Measurements from ENCODE around the gene FGGY.

Gene FGGY

GRCh38 chr1:59315529-59316463, 18.9 kb downstream of the FGGY start:
- DNase-seq (ENCODE audit: low spot score): no peak

- no peak for DNase-seq (ENCODE audit: low spot score)
Observed at GRCh38 chr1:59316497-59317128, 19.7 kb downstream of the FGGY start.

DNA sequence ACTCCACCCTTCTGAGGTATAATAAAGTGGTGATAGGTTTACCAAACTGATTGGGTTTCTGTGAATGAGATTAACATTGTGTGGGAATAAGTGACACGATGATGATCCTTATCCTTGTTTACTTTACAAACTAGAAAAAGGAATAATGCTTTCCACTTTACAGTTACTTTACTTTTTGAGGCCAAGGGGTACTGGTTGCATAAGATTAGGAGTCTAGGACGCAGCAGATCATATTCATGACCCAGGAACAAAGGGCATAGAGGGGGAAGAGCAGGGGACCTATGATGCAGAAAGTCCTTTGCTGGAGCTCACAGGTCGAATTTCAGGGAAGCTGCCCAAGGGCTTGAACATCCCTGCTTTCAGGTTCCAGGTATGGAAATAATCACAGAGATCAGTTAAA, 20.4 kb downstream of the FGGY start:
- DNase-seq (ENCODE audit: low spot score): no peak

DNA sequence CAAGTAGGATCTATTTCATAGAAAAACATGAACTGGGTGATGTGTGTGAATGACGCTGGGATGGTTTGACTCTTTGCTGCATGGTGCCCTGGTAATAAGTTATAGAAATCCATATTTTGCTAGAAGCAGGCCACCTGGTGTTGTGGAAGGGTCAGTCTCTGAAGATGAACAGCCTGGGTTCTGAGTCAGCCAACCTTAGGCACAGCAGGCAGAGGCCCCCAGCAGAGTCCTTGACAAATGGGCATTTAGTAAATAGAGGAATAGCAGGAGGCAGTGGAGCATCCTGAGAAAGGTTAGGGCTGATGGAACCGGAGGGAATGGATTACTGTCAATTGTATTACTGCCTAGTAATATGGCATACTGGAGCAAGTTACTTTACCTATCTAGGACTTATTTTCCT, 20.9 kb downstream of the FGGY start:
- no peak for DNase-seq (ENCODE audit: low spot score)

GRCh38 chr1:59318271-59318860, 21.5 kb downstream of the FGGY start:
- no peak for DNase-seq (ENCODE audit: low spot score)

- DNase-seq (ENCODE audit: low spot score): no peak
Observed at GRCh38 chr1:59322394-59322793, 25.5 kb downstream of the FGGY start.

DNA sequence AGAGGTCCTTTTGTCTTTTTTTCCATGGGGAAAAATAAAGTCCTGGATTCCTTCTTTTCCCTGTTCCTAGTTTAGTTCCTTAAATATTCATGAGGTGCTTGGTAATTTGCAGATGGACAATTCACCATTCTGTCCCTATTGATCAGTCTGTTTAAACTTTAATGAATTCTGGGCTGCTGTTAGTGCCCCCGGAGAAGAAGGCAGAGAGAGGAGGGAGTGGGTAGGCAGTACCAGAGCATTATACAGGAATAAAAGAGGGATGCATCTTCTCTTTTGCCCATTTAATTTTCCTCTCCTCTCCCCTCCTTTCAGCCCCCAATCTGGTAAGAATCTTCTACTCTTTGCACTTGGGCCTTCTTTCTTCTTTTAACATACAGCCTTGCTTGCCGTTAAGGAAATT, 25.9 kb downstream of the FGGY start:
- DNase-seq (ENCODE audit: low spot score): no peak

- no peak for DNase-seq (ENCODE audit: low spot score)
Observed at GRCh38 chr1:59323879-59324278, 27.0 kb downstream of the FGGY start.

GRCh38 chr1:59328353-59328752, 31.5 kb downstream of the FGGY start:
- no peak for DNase-seq (ENCODE audit: low spot score)

GRCh38 chr1:59329412-59330053, 32.6 kb downstream of the FGGY start:
- DNase-seq (ENCODE audit: low spot score): no peak

GRCh38 chr1:59331686-59332620, 35.1 kb downstream of the FGGY start:
- no peak for DNase-seq (ENCODE audit: low spot score)

- no peak for DNase-seq (ENCODE audit: low spot score)
Observed at GRCh38 chr1:59332983-59333382, 36.1 kb downstream of the FGGY start.

- DNase-seq (ENCODE audit: low spot score): no peak
Observed at GRCh38 chr1:59333626-59334277, 36.9 kb downstream of the FGGY start.

DNA sequence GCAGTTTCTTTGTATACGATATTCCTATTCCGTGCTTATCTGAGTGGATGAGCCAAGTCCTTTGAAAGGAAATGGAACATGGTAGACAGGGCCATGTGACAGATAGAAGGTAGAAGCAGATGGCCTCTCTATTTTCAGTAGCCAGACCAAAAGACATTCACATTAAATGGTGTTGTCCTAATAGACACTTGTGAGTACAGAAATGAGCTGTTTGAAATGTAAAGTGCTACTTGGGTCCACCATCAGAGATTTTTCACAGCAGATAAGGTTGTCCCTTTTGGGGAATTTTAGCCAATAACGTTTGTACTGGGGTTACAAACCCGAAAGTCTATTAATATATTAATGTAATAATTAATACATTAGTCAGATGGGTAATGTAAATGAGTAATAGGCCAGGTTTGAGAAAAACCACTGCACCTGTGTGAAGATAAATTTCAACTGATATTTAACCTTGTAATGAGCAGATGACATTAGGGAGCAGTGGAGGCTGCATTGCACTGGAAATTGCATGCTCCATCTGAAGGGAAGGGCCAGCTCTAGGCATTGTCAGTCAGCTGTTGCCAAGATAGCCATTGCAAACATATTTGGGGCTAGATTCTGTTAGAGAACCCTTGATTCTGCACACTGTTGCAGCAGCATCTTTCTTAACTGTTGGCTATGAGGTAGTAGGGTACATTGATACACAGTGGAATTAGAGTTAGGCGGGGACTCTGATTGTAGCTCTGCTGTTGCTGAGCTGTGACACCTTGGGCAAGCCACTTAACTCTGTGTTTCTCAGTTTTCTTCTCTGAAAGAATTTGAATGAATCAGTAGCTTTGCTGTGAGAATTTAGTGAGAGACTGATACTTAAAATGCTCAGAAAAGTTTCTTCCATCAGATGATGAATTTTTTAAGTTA, 43.8 kb downstream of the FGGY start:
- DNase-seq (ENCODE audit: low spot score): no peak

DNA sequence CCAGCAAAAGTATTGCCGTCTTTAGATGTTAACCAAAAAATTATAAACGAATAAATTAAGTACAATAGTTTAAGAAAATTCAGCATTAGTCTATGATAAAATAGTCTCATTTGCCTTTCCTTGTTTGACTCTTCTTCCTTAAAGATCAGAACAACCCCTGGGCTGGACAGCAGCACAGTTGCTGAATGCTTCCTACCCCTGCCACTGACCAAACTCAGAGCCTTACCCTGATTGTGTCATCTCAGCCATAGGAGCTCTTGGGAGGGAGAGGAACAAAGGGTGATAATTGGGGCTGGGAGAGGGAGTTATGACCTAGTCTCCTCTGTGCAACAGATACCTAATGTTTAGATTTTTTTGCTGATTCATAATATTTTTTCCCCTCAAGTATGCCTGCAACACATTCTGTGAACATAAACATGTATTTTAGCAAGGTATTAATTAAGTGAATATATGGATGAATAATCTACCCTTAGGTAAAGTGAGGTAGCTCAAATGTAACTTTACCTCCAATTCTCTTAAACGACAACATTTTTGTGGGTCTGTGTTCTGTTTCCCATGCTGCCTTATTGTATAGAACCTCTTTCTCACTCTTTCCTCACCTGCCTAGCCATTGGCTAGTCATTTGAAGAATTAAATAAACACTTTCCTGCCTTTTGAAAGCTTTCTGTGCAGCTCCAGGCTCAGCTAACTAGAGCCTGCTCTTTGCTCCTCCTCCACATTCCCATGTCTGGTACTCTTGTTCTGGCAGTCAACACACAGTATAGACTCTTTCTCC, 46.1 kb downstream of the FGGY start:
- no peak for DNase-seq (ENCODE audit: low spot score)

GRCh38 chr1:59343576-59343840, 46.6 kb downstream of the FGGY start:
- no peak for DNase-seq (ENCODE audit: low spot score)

DNA sequence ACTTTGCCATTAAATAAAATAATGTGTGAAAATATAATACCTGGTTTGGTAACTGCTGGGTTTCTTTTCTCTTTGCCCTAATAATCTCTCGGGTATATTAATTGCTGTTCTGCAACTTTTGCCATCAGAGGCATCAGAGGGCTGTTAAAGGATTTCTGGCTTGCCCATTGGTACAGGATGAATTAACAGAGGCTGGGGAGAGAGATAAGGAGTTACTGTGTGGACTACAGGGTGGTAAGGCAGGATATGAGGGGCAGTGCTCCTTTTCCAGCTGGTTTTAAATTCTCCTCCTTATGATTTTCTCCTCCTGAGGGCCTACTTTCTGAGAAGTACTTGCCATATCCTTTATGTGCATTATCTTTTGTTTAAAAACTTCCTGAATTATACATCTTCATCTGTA, 48.3 kb downstream of the FGGY start:
- DNase-seq (ENCODE audit: low spot score): no peak

DNA sequence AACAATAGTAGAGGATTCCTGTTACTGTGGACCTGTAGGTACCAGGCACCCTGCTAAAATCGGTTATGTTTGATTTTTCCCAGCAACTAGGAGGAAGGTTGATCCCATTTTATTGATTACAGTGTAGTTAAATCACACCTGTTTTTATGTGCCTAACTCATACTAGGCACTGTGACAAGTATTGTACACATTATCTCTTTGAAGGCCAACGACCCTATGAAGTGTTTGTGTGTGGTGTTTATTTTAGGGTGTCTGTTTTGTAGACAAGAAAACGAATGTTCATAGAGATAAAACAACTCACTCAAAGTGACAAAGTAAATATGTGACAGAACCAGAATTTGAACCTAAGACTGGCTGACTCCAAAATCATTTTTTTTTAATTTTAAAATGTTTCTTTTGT, 49.5 kb downstream of the FGGY start:
- DNase-seq (ENCODE audit: low spot score): no peak

GRCh38 chr1:59349101-59349500, 52.2 kb downstream of the FGGY start:
- DNase-seq (ENCODE audit: low spot score): no peak
